ENCODE results near the gene PC.
A peak's percentile ranks its signal among the peaks of the same experiment; 100 is the strongest.

PC gene

DNA sequence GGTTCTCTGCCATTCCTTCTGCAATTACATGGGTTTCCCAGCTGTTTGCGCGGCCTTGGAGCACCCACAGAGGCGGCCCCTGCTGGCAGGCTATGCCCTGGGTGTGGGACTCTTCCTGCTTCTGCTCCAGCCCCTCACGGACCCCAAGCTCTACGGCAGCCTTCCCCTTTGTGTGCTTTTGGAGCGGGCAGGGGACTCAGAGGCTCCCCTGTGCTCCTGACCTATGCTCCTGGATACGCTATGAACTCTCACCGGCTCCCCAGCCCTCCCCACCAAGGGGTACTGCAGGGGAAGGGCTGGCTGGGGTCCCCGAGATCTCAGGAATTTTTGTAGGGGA is 112.3 kb downstream of the PC start:
- H3K4me3 ChIP-seq (ENCODE audit: insufficient read depth, low read depth, low read length, poor library complexity, severe bottlenecking) = no peak overlapping the region
- peaks cover 24% of the 10 kb centered on the region for H3K4me1 ChIP-seq (ENCODE audit: control insufficient read depth, insufficient read depth, low read length, poor library complexity, severe bottlenecking)
- peaks cover 17% of the 10 kb centered on the region for H3K36me3 ChIP-seq (ENCODE audit: control insufficient read depth, insufficient read depth, low read length)
- H3K27me3 ChIP-seq (replicated peaks; ENCODE audit: control insufficient read depth, insufficient read depth, low read length, poor library complexity, severe bottlenecking) = no peaks in the 10 kb centered on the region
- H3K27ac ChIP-seq (ENCODE audit: insufficient read depth, low read length, poor library complexity, severe bottlenecking) = no peak overlapping the region
- DNase-seq = no peak
- H3K9me3 ChIP-seq (ENCODE audit: control insufficient read depth, low read length) = no peaks in the 10 kb centered on the region

GRCh38 chr11:66845143-66845875 is 112.9 kb downstream of the PC start:
- H3K4me1 ChIP-seq (ENCODE audit: control insufficient read depth, insufficient read depth, low read length, poor library complexity, severe bottlenecking) = peaks cover 29% of the 10 kb centered on the region
- H3K27me3 ChIP-seq (replicated peaks; ENCODE audit: control insufficient read depth, insufficient read depth, low read length, poor library complexity, severe bottlenecking) = no peaks in the 10 kb centered on the region
- H3K27ac ChIP-seq (ENCODE audit: insufficient read depth, low read length, poor library complexity, severe bottlenecking) = no peak overlapping the region
- peaks cover 17% of the 10 kb centered on the region for H3K36me3 ChIP-seq (ENCODE audit: control insufficient read depth, insufficient read depth, low read length)
- DNase-seq = no peak
- no peak overlapping the region for H3K4me3 ChIP-seq (ENCODE audit: insufficient read depth, low read depth, low read length, poor library complexity, severe bottlenecking)
- no peaks in the 10 kb centered on the region for H3K9me3 ChIP-seq (ENCODE audit: control insufficient read depth, low read length)

- Histone ChIP-seq H3K27ac (ENCODE audit: insufficient read depth, low read length, poor library complexity, severe bottlenecking) (no peak overlapping the region), H3K27me3 (replicated peaks; ENCODE audit: control insufficient read depth, insufficient read depth, low read length, poor library complexity, severe bottlenecking) (no peaks in the 10 kb centered on the region), H3K4me1 (ENCODE audit: control insufficient read depth, insufficient read depth, low read length, poor library complexity, severe bottlenecking) (peaks cover 31% of the 10 kb centered on the region), H3K36me3 (ENCODE audit: control insufficient read depth, insufficient read depth, low read length) (peaks cover 17% of the 10 kb centered on the region), H3K9me3 (ENCODE audit: control insufficient read depth, low read length) (no peaks in the 10 kb centered on the region), H3K4me3 (ENCODE audit: insufficient read depth, low read depth, low read length, poor library complexity, severe bottlenecking) (no peak overlapping the region)
- DNase-seq = no peak
Observed at GRCh38 chr11:66844496-66845142, 113.6 kb downstream of the PC start.

DNA sequence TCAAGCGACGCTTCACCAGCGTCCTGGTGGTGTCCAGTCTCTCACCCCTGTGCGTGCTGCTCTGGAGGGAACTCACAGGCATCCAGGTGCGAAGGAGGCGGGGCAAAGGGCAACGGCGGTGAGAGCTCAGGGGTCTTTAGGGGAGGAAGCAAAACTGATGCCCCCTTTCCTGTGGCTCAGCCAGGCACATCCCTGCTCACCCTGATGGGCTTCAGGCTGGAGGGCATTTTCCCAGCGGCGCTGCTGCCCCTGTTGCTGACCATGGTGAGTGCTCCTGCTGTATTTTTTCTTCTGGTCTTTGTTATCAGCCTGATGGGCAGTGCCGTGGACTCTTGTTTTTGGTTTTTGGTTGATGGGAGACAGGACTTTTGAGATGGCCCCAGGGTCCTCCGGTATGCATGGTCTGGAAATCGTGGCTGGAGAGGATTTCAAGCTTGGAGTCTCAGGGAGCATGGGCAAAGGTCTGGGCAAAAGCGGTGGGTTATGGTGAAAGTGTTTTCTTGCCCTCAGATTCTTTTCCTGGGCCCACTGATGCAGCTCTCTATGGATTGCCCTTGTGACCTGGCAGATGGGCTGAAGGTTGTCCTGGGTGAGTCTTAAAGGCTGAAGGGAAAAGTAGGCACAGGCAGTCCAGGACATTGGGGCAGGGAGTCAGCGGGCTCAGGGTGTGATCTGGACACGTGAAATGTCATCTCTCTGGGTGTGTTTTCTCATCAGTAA is 114.2 kb downstream of the PC start:
- H3K36me3 ChIP-seq (ENCODE audit: control insufficient read depth, insufficient read depth, low read length) = peaks cover 20% of the 10 kb centered on the region
- no peaks in the 10 kb centered on the region for H3K27me3 ChIP-seq (replicated peaks; ENCODE audit: control insufficient read depth, insufficient read depth, low read length, poor library complexity, severe bottlenecking)
- H3K9me3 ChIP-seq (ENCODE audit: control insufficient read depth, low read length) = no peaks in the 10 kb centered on the region
- H3K27ac ChIP-seq (ENCODE audit: insufficient read depth, low read length, poor library complexity, severe bottlenecking) = peak overlapping the region; percentile 98
- peaks cover 31% of the 10 kb centered on the region for H3K4me1 ChIP-seq (ENCODE audit: control insufficient read depth, insufficient read depth, low read length, poor library complexity, severe bottlenecking)
- peak overlapping the region; percentile 97 for H3K4me3 ChIP-seq (ENCODE audit: insufficient read depth, low read depth, low read length, poor library complexity, severe bottlenecking)
- no peak for DNase-seq

GRCh38 chr11:66842896-66843775 is 115.0 kb downstream of the PC start, which contains the start of gene RCE1:
Gene RCE1, plus strand, starts transcription at chr11:66843441. Its CDS starts 15 bp downstream, at chr11:66843456.
- Histone ChIP-seq H3K4me3 (ENCODE audit: insufficient read depth, low read depth, low read length, poor library complexity, severe bottlenecking) (peak within 1 kb of the TSS; percentile 97), H3K27ac (ENCODE audit: insufficient read depth, low read length, poor library complexity, severe bottlenecking) (peak within 1 kb of the TSS; percentile 98), H3K36me3 (ENCODE audit: control insufficient read depth, insufficient read depth, low read length) (peaks cover 24% of the 10 kb centered on the region), H3K27me3 (replicated peaks; ENCODE audit: control insufficient read depth, insufficient read depth, low read length, poor library complexity, severe bottlenecking) (no peaks in the 10 kb centered on the region), H3K4me1 (ENCODE audit: control insufficient read depth, insufficient read depth, low read length, poor library complexity, severe bottlenecking) (peaks cover 31% of the 10 kb centered on the region), H3K9me3 (ENCODE audit: control insufficient read depth, low read length) (no peaks in the 10 kb centered on the region)
- DNase-seq = peak; percentile 84 to 86 (median 85)

DNA sequence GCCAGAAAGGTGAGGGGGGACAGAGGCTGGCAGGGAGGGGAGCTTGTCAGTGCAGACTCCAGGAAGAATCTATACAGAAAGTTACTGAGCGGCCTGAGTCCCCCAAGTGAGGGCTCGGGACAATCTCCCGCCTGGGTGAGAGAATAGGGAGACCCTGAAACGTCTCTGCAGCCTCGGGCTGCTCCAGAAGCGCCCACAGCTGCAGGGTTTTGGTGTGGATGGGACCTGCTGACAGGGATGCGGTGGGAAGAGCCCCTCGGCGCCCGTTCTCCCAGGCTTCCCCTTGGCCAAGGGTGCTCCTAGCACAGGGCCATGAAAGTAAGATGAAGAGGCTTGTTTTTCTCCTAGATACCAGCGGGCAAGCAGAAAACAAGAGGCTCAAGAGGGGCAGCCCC is 115.7 kb downstream of the PC start:
- no peak for DNase-seq
- H3K36me3 ChIP-seq (ENCODE audit: control insufficient read depth, insufficient read depth, low read length) = peaks cover 24% of the 10 kb centered on the region
- H3K27me3 ChIP-seq (replicated peaks; ENCODE audit: control insufficient read depth, insufficient read depth, low read length, poor library complexity, severe bottlenecking) = no peaks in the 10 kb centered on the region
- no peaks in the 10 kb centered on the region for H3K9me3 ChIP-seq (ENCODE audit: control insufficient read depth, low read length)
- peak overlapping the region; percentile 97 for H3K4me3 ChIP-seq (ENCODE audit: insufficient read depth, low read depth, low read length, poor library complexity, severe bottlenecking)
- H3K27ac ChIP-seq (ENCODE audit: insufficient read depth, low read length, poor library complexity, severe bottlenecking) = peak overlapping the region; percentile 98
- peaks cover 31% of the 10 kb centered on the region for H3K4me1 ChIP-seq (ENCODE audit: control insufficient read depth, insufficient read depth, low read length, poor library complexity, severe bottlenecking)

DNA sequence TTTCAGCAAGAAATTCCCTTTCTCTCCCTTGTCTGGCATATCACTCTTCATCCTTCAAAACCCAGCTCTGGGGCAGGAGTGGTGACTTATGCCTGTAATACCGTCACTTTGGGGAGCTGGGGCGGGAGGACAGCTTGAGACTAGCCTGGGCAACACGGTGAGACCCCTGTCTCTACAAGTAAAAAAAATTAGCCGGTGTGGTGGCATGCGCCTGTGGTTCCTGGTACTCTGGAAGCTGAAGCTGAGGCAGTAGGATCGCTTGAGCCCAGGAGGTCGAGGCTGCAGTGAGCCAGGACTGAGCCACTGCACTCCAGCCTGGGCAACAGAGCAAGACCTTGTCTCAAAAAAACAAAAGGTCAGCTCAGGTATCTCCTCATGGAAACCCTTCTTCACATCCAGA is 116.3 kb downstream of the PC start:
- Histone ChIP-seq H3K9me3 (ENCODE audit: control insufficient read depth, low read length) (no peaks in the 10 kb centered on the region), H3K27me3 (replicated peaks; ENCODE audit: control insufficient read depth, insufficient read depth, low read length, poor library complexity, severe bottlenecking) (no peaks in the 10 kb centered on the region), H3K36me3 (ENCODE audit: control insufficient read depth, insufficient read depth, low read length) (peaks cover 23% of the 10 kb centered on the region), H3K4me3 (ENCODE audit: insufficient read depth, low read depth, low read length, poor library complexity, severe bottlenecking) (peak overlapping the region; percentile 97), H3K27ac (ENCODE audit: insufficient read depth, low read length, poor library complexity, severe bottlenecking) (peak overlapping the region; percentile 98), H3K4me1 (ENCODE audit: control insufficient read depth, insufficient read depth, low read length, poor library complexity, severe bottlenecking) (peaks cover 31% of the 10 kb centered on the region)
- DNase-seq = no peak

GRCh38 chr11:66840317-66841091 is 117.7 kb downstream of the PC start:
- H3K27ac ChIP-seq (ENCODE audit: insufficient read depth, low read length, poor library complexity, severe bottlenecking) = peak overlapping the region; percentile 41
- no peak for DNase-seq
- H3K9me3 ChIP-seq (ENCODE audit: control insufficient read depth, low read length) = no peaks in the 10 kb centered on the region
- peaks cover 31% of the 10 kb centered on the region for H3K4me1 ChIP-seq (ENCODE audit: control insufficient read depth, insufficient read depth, low read length, poor library complexity, severe bottlenecking)
- peaks cover 10% of the 10 kb centered on the region for H3K36me3 ChIP-seq (ENCODE audit: control insufficient read depth, insufficient read depth, low read length)
- no peaks in the 10 kb centered on the region for H3K27me3 ChIP-seq (replicated peaks; ENCODE audit: control insufficient read depth, insufficient read depth, low read length, poor library complexity, severe bottlenecking)
- no peak overlapping the region for H3K4me3 ChIP-seq (ENCODE audit: insufficient read depth, low read depth, low read length, poor library complexity, severe bottlenecking)

DNA sequence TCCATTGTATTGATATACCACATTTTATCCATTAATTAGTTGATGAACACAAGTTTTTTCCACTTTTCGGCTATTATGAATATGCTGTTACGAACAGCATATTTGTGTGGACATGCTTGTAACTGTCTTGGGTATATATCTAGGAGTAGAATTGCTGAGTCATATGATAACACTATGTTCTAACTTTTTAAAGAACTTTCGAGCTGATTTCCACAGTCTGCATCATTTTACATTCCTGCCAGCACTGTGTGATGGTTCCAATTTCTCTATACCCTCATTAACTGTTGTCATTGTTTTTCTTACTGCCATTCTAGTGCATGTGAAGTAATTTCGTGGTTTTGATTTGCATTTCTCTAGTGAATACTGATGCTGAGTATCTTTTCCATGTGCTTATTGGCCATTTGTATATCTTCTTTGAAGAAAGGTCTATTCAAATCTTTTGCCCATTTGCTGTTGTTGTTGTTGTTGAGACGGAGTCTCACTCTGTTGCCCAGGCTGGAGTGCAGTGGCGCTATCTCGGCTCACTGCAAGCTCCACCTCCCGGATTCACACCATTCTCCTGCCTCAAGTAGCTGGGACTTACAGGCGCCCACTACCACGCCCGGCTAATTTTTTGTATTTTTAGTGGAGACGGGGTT is 122.3 kb downstream of the PC start:
- DNase-seq = no peak
- no peak overlapping the region for H3K4me3 ChIP-seq (ENCODE audit: insufficient read depth, low read depth, low read length, poor library complexity, severe bottlenecking)
- H3K27ac ChIP-seq (ENCODE audit: insufficient read depth, low read length, poor library complexity, severe bottlenecking) = no peak overlapping the region
- H3K4me1 ChIP-seq (ENCODE audit: control insufficient read depth, insufficient read depth, low read length, poor library complexity, severe bottlenecking) = peaks cover 7% of the 10 kb centered on the region
- no peaks in the 10 kb centered on the region for H3K27me3 ChIP-seq (replicated peaks; ENCODE audit: control insufficient read depth, insufficient read depth, low read length, poor library complexity, severe bottlenecking)
- peaks cover 7% of the 10 kb centered on the region for H3K36me3 ChIP-seq (ENCODE audit: control insufficient read depth, insufficient read depth, low read length)
- H3K9me3 ChIP-seq (ENCODE audit: control insufficient read depth, low read length) = no peaks in the 10 kb centered on the region

Measured in effector memory CD4-positive, alpha-beta T cell (primary cell).